Neural progenitor cell (in vitro differentiated cells): ENCODE results near the gene PDCD7. TPM values are rescaled to one million over a fixed set of nuclear protein-coding genes. Genes with fewer than 3 reads are reported as not detected.

Experiments
- DNase-seq: peaks from one replicate; pipeline ENCODE4 v3.0.0-alpha.2; 2016; ENCODE audit warnings: low spot score
- H2AFZ ChIP-seq: fragments of 200-600 bp; sonication (generic); replicated peaks from 2 replicates; pipeline ENCODE4 v1.6.1; 2016; ENCODE audit warnings: antibody characterized with exemption
- H3F3A ChIP-seq: fragments of 200-600 bp; sonication (generic); 2 replicates; pipeline ENCODE4 v1.6.1; 2016; ENCODE audit warnings: antibody characterized with exemption, low read depth
- H3K27ac ChIP-seq: fragments of 200-600 bp; sonication (generic); 2 replicates; pipeline ENCODE4 v1.5.1; 2016; ENCODE audit warnings: mild to moderate bottlenecking
- H3K27me3 ChIP-seq: fragments of 200-600 bp; sonication (generic); 2 replicates; pipeline ENCODE4 v1.6.1; 2016; ENCODE audit warnings: mild to moderate bottlenecking, moderate library complexity
- H3K36me3 ChIP-seq: fragments of 200-600 bp; sonication (generic); 2 replicates; pipeline ENCODE4 v1.5.1; 2016
- H3K4me1 ChIP-seq: fragments of 200-600 bp; sonication (generic); 2 replicates; pipeline ENCODE4 v1.6.1; 2016; ENCODE audit warnings: mixed run types
- H3K4me2 ChIP-seq: fragments of 200-600 bp; sonication (generic); 2 replicates; pipeline ENCODE4 v1.6.1; 2016
- H3K4me3 ChIP-seq: fragments of 200-600 bp; sonication (generic); 2 replicates; pipeline ENCODE4 v1.5.1; 2016
- H3K79me2 ChIP-seq: fragments of 200-600 bp; sonication (generic); 2 replicates; pipeline ENCODE4 v1.6.1; 2016; ENCODE audit warnings: low read depth
- H3K9ac ChIP-seq: fragments of 200-600 bp; sonication (generic); 2 replicates; pipeline ENCODE4 v1.6.1; 2016
- H3K9me3 ChIP-seq: fragments of 200-600 bp; sonication (generic); 2 replicates; pipeline ENCODE4 v1.5.1; 2016; ENCODE audit warnings: low read depth
- H4K20me1 ChIP-seq: fragments of 200-600 bp; sonication (generic); 2 replicates; pipeline ENCODE4 v1.6.1; 2016; ENCODE audit warnings: low read depth
- H3K27ac Mint-ChIP-seq: 3 replicates; pipeline ENCODE4 v1.8.0; 2021; ENCODE audit warnings: mixed read lengths
- H3K27me3 Mint-ChIP-seq: 2 replicates; pipeline ENCODE4 v1.8.0; 2022; ENCODE audit warnings: low read depth, mild to moderate bottlenecking, inconsistent platforms, moderate library complexity, mixed read lengths; ENCODE audit not compliant: insufficient read depth
- H3K36me3 Mint-ChIP-seq: 3 replicates; pipeline ENCODE4 v1.8.0; 2021; ENCODE audit warnings: mixed read lengths
- H3K4me1 Mint-ChIP-seq: 3 replicates; pipeline ENCODE4 v1.8.0; 2021; ENCODE audit warnings: mixed read lengths
- H3K4me3 Mint-ChIP-seq: 3 replicates; pipeline ENCODE4 v1.8.0; 2021; ENCODE audit warnings: mild to moderate bottlenecking, moderate library complexity, mixed read lengths
- H3K9me3 Mint-ChIP-seq: 3 replicates; pipeline ENCODE4 v1.8.0; 2020; ENCODE audit warnings: mixed read lengths
- EZH2 ChIP-seq: fragments of 200-600 bp; sonication (generic); IDR thresholded peaks from 2 replicates; pipeline ENCODE4 v1.6.1; 2017; ENCODE audit warnings: antibody characterized with exemption, mild to moderate bottlenecking, moderate library complexity
- EZH2phosphoT487 ChIP-seq: fragments of 200-600 bp; sonication (generic); IDR thresholded peaks from 2 replicates; pipeline ENCODE4 v1.6.1; 2017; ENCODE audit warnings: antibody characterized with exemption
- total RNA-seq: library from RNA; depleted of rRNA; stranded (reverse); fragments of >200 nt; gene quantifications from 2 replicates; pipeline ENCODE4 v1.2.3, GENCODE V29; 2015; ENCODE audit warnings: low replicate concordance
- TF ChIP-seq, protein P1 (sequence below): fragments of 200-600 bp; sonication (generic); IDR thresholded peaks from 2 replicates; pipeline ENCODE4 v1.5.1; 2017; ENCODE audit warnings: antibody characterized with exemption, mild to moderate bottlenecking

PDCD7 gene
- total RNA-seq, 1 donor from 2014 or later = 24.7 TPM

DNA sequence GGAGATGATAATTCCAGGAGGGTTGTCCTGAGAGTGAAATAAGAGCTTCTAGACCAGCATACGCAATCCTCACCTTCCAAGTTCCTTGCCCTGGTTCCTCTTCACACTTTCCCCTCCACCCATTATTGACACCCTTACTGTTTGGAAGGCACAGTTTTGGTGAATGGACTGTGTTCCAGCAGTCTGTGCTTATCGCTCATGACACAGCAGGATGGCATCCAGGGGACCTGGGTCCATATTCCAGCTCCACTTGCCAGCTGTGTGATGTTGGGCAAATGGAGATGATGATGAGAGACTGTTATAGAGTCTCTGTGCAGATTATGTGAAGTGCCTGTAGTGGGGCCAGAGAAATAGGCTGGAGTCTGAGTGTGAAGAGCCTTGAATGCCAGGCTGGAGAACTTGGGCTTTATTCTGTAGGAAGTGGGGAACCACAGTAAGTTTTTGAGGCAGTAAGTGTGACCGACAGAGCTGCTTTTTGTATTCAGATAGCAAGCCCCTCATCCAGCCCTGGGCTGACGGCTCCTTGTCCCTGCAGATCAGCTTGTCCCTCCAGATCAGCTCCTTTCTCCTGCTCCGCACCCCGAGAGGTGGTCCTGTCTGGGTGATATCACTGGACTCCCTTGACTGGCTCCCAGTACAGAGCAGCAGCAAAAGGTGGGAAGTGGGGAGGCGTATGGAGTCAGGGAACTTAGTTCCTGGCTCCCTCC lies 49.0 kb downstream of the PDCD7 start:
- peaks cover 25% of the 10 kb centered on the region for H3K27me3 Mint-ChIP-seq
- peak overlapping the region; percentile 72 for H3K4me2 ChIP-seq
- no peak for TF ChIP-seq EZH2phosphoT487
- TF ChIP-seq EZH2 = no peak
- TF ChIP-seq, protein P1, sequence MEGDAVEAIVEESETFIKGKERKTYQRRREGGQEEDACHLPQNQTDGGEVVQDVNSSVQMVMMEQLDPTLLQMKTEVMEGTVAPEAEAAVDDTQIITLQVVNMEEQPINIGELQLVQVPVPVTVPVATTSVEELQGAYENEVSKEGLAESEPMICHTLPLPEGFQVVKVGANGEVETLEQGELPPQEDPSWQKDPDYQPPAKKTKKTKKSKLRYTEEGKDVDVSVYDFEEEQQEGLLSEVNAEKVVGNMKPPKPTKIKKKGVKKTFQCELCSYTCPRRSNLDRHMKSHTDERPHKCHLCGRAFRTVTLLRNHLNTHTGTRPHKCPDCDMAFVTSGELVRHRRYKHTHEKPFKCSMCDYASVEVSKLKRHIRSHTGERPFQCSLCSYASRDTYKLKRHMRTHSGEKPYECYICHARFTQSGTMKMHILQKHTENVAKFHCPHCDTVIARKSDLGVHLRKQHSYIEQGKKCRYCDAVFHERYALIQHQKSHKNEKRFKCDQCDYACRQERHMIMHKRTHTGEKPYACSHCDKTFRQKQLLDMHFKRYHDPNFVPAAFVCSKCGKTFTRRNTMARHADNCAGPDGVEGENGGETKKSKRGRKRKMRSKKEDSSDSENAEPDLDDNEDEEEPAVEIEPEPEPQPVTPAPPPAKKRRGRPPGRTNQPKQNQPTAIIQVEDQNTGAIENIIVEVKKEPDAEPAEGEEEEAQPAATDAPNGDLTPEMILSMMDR = no peak
- no peaks in the 10 kb centered on the region for H3K36me3 Mint-ChIP-seq
- H3K27ac ChIP-seq = no peak overlapping the region
- no peaks in the 10 kb centered on the region for H3K79me2 ChIP-seq
- H3K9me3 ChIP-seq = no peaks in the 10 kb centered on the region
- peak overlapping the region; percentile 86 for H3K27ac Mint-ChIP-seq
- no peak overlapping the region for H2AFZ ChIP-seq
- H3K9me3 Mint-ChIP-seq = no peaks in the 10 kb centered on the region
- no peak for DNase-seq
- H3K4me1 ChIP-seq = peaks cover 70% of the 10 kb centered on the region
- no peak overlapping the region for H3K4me3 ChIP-seq
- peaks cover 75% of the 10 kb centered on the region for H3K4me1 Mint-ChIP-seq
- no peaks in the 10 kb centered on the region for H3K36me3 ChIP-seq
- H3K4me3 Mint-ChIP-seq = no peak overlapping the region
- H3K9ac ChIP-seq = no peak overlapping the region
- peaks cover 42% of the 10 kb centered on the region for H4K20me1 ChIP-seq
- H3K27me3 ChIP-seq = peaks cover 67% of the 10 kb centered on the region
- peaks cover 58% of the 10 kb centered on the region for H3F3A ChIP-seq

DNA sequence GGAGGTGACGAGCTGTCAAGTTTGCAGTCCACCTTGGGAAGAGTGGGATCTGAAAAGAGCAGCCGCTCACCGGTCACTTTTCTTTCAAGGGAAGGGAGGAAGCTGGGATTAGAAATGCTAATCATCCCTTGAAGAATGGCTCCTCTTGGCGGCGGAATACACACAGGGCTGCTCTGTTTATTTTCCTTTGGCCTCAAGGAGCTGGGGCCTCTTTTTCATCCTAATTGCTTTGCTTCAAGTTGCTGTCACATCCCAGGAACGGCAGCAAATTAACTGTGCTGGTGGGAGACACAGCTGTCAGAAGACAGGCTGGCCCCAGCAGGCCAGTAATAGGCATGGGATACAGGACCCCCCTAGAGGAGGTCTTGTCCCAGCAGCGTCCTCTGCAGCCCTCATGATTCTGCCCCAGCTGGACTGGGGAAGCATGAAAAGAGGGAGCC lies 50.3 kb downstream of the PDCD7 start:
- peak; percentile 58 for TF ChIP-seq EZH2phosphoT487
- TF ChIP-seq EZH2 = no peak
- TF ChIP-seq, protein P1 = peak; percentile 45

DNA sequence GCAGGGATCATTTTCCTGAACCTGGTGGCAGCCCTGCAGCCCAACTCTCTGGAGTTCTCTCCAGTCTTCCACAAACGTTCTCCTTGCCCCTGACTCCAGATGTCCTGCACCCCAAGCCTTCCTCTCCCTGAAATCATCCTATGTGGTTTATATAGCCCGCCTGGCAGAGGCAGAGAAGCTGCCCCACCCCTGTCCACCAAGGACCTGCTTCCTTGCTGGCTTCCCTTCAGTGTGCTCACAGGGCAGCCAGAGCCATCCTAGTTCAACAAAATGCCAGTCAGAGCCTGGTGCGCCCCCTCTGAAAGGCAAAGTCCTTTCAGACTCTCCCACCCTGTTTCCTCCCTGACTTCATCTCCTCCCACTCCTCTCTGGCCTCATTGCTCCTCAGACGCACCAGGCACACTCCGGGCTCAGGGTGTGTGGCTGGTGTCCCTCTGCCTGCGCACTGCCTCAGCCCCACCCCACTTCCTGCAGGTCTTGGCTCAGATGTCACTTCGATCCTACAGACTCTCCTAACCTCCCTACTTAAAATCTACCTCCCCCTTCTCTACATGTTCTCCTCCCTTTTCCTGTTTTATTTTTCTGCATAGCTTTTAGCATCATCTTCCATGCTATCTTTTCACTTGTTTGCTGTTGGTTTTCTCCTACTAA lies 51.2 kb downstream of the PDCD7 start:
- Histone ChIP-seq H3K9me3 (no peaks in the 10 kb centered on the region), H3K27me3 (peaks cover 89% of the 10 kb centered on the region), H3K9ac (no peak overlapping the region), H3K4me1 (peaks cover 54% of the 10 kb centered on the region), H3K4me3 (peak overlapping the region; percentile 16), H3K79me2 (no peaks in the 10 kb centered on the region), H3K4me2 (peak overlapping the region; percentile 72), H3K36me3 (no peaks in the 10 kb centered on the region), H2AFZ (no peak overlapping the region), H4K20me1 (peaks cover 35% of the 10 kb centered on the region), H3F3A (peaks cover 46% of the 10 kb centered on the region), H3K27ac (no peak overlapping the region)
- Mint-ChIP-seq H3K27ac (peak overlapping the region; percentile 6), H3K27me3 (peaks cover 23% of the 10 kb centered on the region), H3K9me3 (no peaks in the 10 kb centered on the region), H3K4me3 (peak overlapping the region; percentile 64), H3K36me3 (no peaks in the 10 kb centered on the region), H3K4me1 (peaks cover 63% of the 10 kb centered on the region)
- TF ChIP-seq EZH2phosphoT487 = no peak
- no peak for TF ChIP-seq EZH2
- TF ChIP-seq, protein P1 = no peak
- DNase-seq = peak; percentile 51

More for the DNA sequence above, 50.3 kb downstream of the PDCD7 start:
- Histone ChIP-seq H2AFZ (no peak overlapping the region), H3K4me3 (peak overlapping the region; percentile 16), H3K27ac (peak overlapping the region; percentile 90), H4K20me1 (peaks cover 35% of the 10 kb centered on the region), H3K4me2 (peak overlapping the region; percentile 72), H3K36me3 (no peaks in the 10 kb centered on the region), H3K9me3 (no peaks in the 10 kb centered on the region), H3K27me3 (peaks cover 80% of the 10 kb centered on the region), H3K9ac (no peak overlapping the region), H3K4me1 (peaks cover 57% of the 10 kb centered on the region), H3K79me2 (no peaks in the 10 kb centered on the region), H3F3A (peaks cover 46% of the 10 kb centered on the region)
- DNase-seq = peak; percentile 92
- Mint-ChIP-seq H3K9me3 (no peaks in the 10 kb centered on the region), H3K36me3 (no peaks in the 10 kb centered on the region), H3K27me3 (peaks cover 25% of the 10 kb centered on the region), H3K27ac (peak overlapping the region; percentile 17), H3K4me1 (peaks cover 65% of the 10 kb centered on the region), H3K4me3 (peak overlapping the region; percentile 64)
